ENCODE data around the gene AHCTF1. TPM values are rescaled to one million over a fixed set of nuclear protein-coding genes. Genes with fewer than 3 reads are reported as not detected.
"Not testable (repeated sequence)": the region's sequence is repeated elsewhere in the genome, so short reads cannot be mapped to it uniquely, and the experiment has no call there.

Gene AHCTF1
- total RNA-seq, 2 donors from 2014 or later, result 30.8 to 45.6 TPM

GRCh38 chr1:246893191-246893939 lies 38.4 kb downstream of the AHCTF1 start:
- Mint-ChIP-seq H3K27ac (peak overlapping the region; percentile 42), H3K36me3 (ENCODE audit: low read depth) (peaks cover 97% of the 10 kb centered on the region), H3K9me3 (no peaks in the 10 kb centered on the region), H3K27me3 (no peaks in the 10 kb centered on the region), H3K4me1 (no peaks in the 10 kb centered on the region), H3K4me3 (no peak overlapping the region)
- ATAC-seq (replicated peaks), result peak; percentile 77

DNA sequence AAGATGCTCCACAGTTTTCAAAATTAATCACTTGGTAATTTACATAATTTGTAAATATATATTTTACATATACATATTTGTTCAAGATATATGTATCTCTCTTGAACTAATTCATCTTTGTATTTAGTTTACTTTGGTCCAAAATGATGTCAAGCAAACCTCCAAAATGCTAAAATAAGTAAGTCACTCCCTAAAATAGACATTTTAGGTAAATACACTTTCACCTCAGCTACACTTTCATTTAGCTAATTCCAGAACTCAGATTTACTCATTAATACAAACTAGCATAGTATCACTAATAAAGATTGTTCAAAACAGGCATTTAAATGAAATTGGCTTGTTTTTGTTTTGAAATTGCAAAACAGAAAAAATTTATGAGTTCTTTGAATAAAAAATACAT lies 40.6 kb downstream of the AHCTF1 start:
- Mint-ChIP-seq H3K27me3 (no peaks in the 10 kb centered on the region), H3K36me3 (ENCODE audit: low read depth) (peaks cover 97% of the 10 kb centered on the region), H3K27ac (no peak overlapping the region), H3K9me3 (no peaks in the 10 kb centered on the region), H3K4me1 (no peaks in the 10 kb centered on the region), H3K4me3 (no peak overlapping the region)
- ATAC-seq (replicated peaks), result no peak

DNA sequence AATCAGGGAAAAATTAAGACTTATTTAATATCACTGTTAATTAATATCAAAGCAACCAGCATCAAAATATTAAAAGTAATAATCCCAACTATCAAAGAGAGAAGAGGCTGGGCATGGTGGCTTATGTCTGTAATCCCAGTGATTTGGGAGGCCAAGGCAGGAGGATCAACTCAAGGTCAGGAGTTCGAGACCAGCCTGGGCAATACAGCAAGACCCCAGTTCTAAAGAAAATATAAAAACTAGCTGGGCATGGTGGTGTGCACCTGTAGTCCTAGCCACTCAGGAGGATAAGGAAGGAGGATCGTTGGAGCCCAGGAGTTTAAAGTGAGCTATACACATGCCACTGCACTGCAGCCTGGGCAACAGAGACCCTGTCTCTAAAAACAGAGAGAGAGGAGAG lies 43.2 kb downstream of the AHCTF1 start:
- H3K4me3 Mint-ChIP-seq, result no peak overlapping the region
- H3K4me1 Mint-ChIP-seq, result no peaks in the 10 kb centered on the region
- H3K9me3 Mint-ChIP-seq, result no peaks in the 10 kb centered on the region
- H3K27ac Mint-ChIP-seq, result no peak overlapping the region
- H3K27me3 Mint-ChIP-seq, result no peaks in the 10 kb centered on the region
- no peak for ATAC-seq (replicated peaks)
- peaks cover 96% of the 10 kb centered on the region for H3K36me3 Mint-ChIP-seq (ENCODE audit: low read depth)

- not testable (repeated sequence) for H3K9me3 Mint-ChIP-seq; ATAC-seq (replicated peaks); H3K27me3 Mint-ChIP-seq; H3K4me1 Mint-ChIP-seq; H3K4me3 Mint-ChIP-seq; H3K27ac Mint-ChIP-seq
- peaks cover 89% of the 10 kb centered on the region for H3K36me3 Mint-ChIP-seq (ENCODE audit: low read depth)
These were observed 46.4 kb downstream of the AHCTF1 start for GRCh38 chr1:246885389-246885788.

DNA sequence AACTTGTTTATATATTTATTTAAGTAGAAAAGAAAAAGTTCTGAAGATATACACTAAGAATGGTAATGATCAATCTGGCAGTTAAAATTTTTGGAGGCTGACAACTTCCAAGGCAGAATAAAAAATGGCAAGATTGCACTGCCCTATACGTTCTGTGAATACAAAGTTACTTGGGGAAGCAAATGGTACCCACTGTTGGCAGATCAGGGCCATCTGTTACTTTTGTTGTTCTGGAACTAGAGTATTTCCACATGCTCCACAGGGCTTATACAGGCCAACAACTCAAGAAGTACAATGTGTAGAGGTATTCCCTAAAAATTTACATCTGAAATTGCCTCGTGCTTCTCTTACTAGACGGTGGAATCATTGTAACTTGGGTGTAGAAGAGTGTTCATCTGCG lies 53.2 kb downstream of the AHCTF1 start:
- no peak overlapping the region for H3K4me3 Mint-ChIP-seq
- H3K27ac Mint-ChIP-seq, result no peak overlapping the region
- H3K27me3 Mint-ChIP-seq, result no peaks in the 10 kb centered on the region
- no peaks in the 10 kb centered on the region for H3K9me3 Mint-ChIP-seq
- peaks cover 82% of the 10 kb centered on the region for H3K36me3 Mint-ChIP-seq (ENCODE audit: low read depth)
- H3K4me1 Mint-ChIP-seq, result peaks cover 11% of the 10 kb centered on the region
- no peak for ATAC-seq (replicated peaks)

GRCh38 chr1:246876431-246876830 lies 55.3 kb downstream of the AHCTF1 start:
- Mint-ChIP-seq H3K4me1 (peaks cover 11% of the 10 kb centered on the region), H3K9me3 (no peaks in the 10 kb centered on the region), H3K27me3 (no peaks in the 10 kb centered on the region), H3K27ac (no peak overlapping the region), H3K36me3 (ENCODE audit: low read depth) (peaks cover 92% of the 10 kb centered on the region), H3K4me3 (no peak overlapping the region)
- no peak for ATAC-seq (replicated peaks)

DNA sequence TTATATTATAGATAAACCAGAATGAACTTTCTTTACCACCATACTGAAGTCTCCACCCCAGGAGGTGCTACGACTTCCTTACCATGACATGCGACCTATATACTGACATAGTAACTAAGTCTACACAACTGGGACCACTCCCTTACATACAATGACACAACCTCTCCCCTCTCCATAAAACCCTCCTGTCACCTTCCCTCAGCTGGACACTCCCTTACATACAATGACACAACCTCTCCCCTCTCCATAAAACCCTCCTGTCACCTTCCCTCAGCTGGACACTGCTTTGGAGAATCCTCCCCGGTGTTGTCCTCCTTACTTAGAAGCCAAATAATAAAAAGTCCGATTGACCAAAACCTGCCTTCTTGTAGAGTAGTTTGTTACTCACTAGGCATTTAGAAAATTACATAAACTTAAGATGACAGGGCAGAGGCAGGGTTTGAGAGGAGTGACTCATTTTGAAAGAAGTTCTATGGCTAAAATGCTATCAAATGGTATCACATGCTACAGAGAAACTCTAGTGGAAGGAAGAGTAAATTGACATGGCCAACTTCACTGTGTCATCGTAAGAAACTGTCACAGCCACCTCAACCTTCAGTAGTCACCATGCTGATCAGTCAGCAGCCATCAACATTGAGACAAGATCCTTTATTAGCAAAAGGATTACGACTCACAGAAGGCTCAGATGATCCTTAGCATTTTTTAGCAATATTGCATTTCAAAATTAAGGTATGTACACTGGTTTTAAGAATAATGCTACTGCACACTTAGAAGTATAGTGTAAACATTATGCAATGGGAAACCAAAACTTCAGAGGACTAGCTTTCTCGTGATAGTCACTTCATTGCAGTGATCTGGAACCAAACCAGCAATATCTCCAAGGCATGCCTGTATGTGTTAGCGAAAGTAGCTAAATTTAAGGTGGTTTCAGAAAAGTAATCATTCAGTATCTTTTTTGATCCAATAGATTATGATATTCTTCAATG lies 56.4 kb downstream of the AHCTF1 start:
- Mint-ChIP-seq H3K36me3 (ENCODE audit: low read depth) (peaks cover 92% of the 10 kb centered on the region), H3K9me3 (no peaks in the 10 kb centered on the region), H3K4me3 (no peak overlapping the region), H3K4me1 (peaks cover 11% of the 10 kb centered on the region), H3K27ac (peak overlapping the region; percentile 26), H3K27me3 (no peaks in the 10 kb centered on the region)
- ATAC-seq (replicated peaks), result peak; percentile 99

GRCh38 chr1:246865921-246866320 lies 65.8 kb downstream of the AHCTF1 start:
- H3K36me3 Mint-ChIP-seq (ENCODE audit: low read depth), result peaks cover 98% of the 10 kb centered on the region
- no peak overlapping the region for H3K27ac Mint-ChIP-seq
- ATAC-seq (replicated peaks), result no peak
- H3K4me3 Mint-ChIP-seq, result no peak overlapping the region
- no peaks in the 10 kb centered on the region for H3K4me1 Mint-ChIP-seq
- H3K9me3 Mint-ChIP-seq, result no peaks in the 10 kb centered on the region
- no peaks in the 10 kb centered on the region for H3K27me3 Mint-ChIP-seq

- not testable (repeated sequence) for H3K4me1 Mint-ChIP-seq; ATAC-seq (replicated peaks); H3K27me3 Mint-ChIP-seq; H3K9me3 Mint-ChIP-seq; H3K27ac Mint-ChIP-seq; H3K4me3 Mint-ChIP-seq
- H3K36me3 Mint-ChIP-seq (ENCODE audit: low read depth), result peaks cover 98% of the 10 kb centered on the region
These were observed 68.0 kb downstream of the AHCTF1 start for GRCh38 chr1:246863791-246864190.

- Mint-ChIP-seq H3K4me1 (no peaks in the 10 kb centered on the region), H3K27ac (no peak overlapping the region), H3K9me3 (no peaks in the 10 kb centered on the region), H3K27me3 (no peaks in the 10 kb centered on the region), H3K36me3 (ENCODE audit: low read depth) (peaks cover 98% of the 10 kb centered on the region), H3K4me3 (no peak overlapping the region)
- ATAC-seq (replicated peaks), result no peak
These were observed 71.3 kb downstream of the AHCTF1 start for GRCh38 chr1:246860401-246860800.

DNA sequence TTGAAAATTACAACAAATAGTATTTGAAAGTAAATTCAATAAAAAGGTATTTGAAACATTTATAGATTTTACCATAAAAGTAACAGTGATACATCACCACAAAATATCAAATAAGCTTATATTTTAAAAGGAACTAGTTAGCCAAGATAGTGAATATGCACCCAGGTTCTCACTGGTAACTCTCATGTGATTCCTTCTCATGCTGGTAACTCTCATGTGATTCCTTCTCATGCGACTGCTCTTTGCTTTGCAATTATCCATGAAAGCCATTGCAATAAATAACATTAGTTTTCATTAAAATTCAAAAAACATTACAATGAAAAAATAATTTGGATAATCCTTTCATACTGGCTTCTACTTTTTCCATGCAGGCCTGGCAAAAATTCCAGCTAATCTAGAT lies 75.4 kb downstream of the AHCTF1 start:
- no peak overlapping the region for H3K4me3 Mint-ChIP-seq
- H3K27me3 Mint-ChIP-seq, result no peaks in the 10 kb centered on the region
- H3K4me1 Mint-ChIP-seq, result no peaks in the 10 kb centered on the region
- no peak overlapping the region for H3K27ac Mint-ChIP-seq
- no peaks in the 10 kb centered on the region for H3K9me3 Mint-ChIP-seq
- no peak for ATAC-seq (replicated peaks)
- H3K36me3 Mint-ChIP-seq (ENCODE audit: low read depth), result peaks cover 100% of the 10 kb centered on the region

DNA sequence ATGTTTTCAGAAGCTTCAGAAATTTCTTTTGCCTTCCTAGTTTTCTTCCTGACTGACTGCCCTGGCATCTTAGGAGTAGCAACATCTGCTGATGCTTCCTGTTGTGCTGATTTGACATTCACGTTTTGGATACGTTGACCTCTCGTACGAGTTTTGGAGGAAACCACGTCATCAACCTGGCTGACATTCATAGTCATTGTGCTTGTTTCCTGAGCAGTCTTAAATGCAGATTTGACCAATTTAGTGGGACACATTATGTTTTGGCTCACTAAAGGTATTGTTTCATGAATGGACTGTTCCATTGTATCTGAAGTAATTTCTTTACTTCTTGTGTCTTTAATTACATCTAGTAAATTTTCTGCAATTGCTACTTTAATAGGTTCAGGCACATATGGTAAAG lies 81.1 kb downstream of the AHCTF1 start:
- not testable (repeated sequence) for H3K4me1 Mint-ChIP-seq; H3K27ac Mint-ChIP-seq; H3K9me3 Mint-ChIP-seq; ATAC-seq (replicated peaks); H3K4me3 Mint-ChIP-seq; H3K27me3 Mint-ChIP-seq
- H3K36me3 Mint-ChIP-seq (ENCODE audit: low read depth), result peaks cover 100% of the 10 kb centered on the region

DNA sequence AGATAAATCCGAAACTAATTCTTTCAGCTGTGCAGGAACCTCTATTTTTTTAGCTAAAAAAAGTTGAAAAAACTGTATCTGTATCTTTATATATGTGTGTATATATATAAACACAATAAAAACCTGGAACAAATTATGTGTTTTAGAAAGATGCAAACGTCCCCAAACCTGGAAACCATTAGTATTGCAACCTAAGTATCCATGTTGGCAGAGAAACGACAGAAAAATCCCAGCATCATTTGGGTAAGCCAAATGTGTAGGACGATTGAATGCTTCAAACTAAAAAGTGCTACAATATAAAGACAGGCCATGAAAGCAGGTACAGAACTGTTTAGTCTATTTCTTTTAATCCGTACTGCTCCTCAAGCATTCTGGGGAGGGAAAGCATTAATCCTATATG lies 87.9 kb downstream of the AHCTF1 start:
- no peaks in the 10 kb centered on the region for H3K9me3 Mint-ChIP-seq
- no peaks in the 10 kb centered on the region for H3K4me1 Mint-ChIP-seq
- H3K4me3 Mint-ChIP-seq, result no peak overlapping the region
- H3K27me3 Mint-ChIP-seq, result no peaks in the 10 kb centered on the region
- peaks cover 87% of the 10 kb centered on the region for H3K36me3 Mint-ChIP-seq (ENCODE audit: low read depth)
- no peak overlapping the region for H3K27ac Mint-ChIP-seq
- no peak for ATAC-seq (replicated peaks)

- H3K27me3 Mint-ChIP-seq; H3K9me3 Mint-ChIP-seq; H3K4me3 Mint-ChIP-seq; H3K27ac Mint-ChIP-seq; ATAC-seq (replicated peaks); H3K4me1 Mint-ChIP-seq: not testable (repeated sequence)
- H3K36me3 Mint-ChIP-seq (ENCODE audit: low read depth), result peaks cover 56% of the 10 kb centered on the region
These were observed 91.0 kb downstream of the AHCTF1 start for GRCh38 chr1:246840761-246841160.

- Mint-ChIP-seq H3K27me3 (peaks cover 5% of the 10 kb centered on the region), H3K4me3 (no peak overlapping the region)
These were observed 93.7 kb downstream of the AHCTF1 start for GRCh38 chr1:246838118-246838456.

More at GRCh38 chr1:246838118-246838456, 93.7 kb downstream of the AHCTF1 start:
- peaks cover 31% of the 10 kb centered on the region for H3K36me3 Mint-ChIP-seq (ENCODE audit: low read depth)
- ATAC-seq (replicated peaks), result no peak
- H3K9me3 Mint-ChIP-seq, result no peaks in the 10 kb centered on the region
- peak overlapping the region; percentile 10 for H3K27ac Mint-ChIP-seq
- no peaks in the 10 kb centered on the region for H3K4me1 Mint-ChIP-seq

Data from activated T-helper 17 cell treated with anti-CD3 and anti-CD28 coated beads, Interleukin-2, amount 50 U/mL, for 72 hours (primary cell).